HG03439 (cell line): ENCODE data around the gene GATB.
A peak's percentile ranks its signal among the peaks of the same experiment; 100 is the strongest.

Experiments used
- ATAC-seq: cut with Tn5 transposase; IDR thresholded peaks from one replicate; pipeline ENCODE4 v1.9.1; 2021; ENCODE audit warnings: mild to moderate bottlenecking, moderate library complexity; ENCODE audit not compliant: unreplicated experiment

Gene GATB, protein sequence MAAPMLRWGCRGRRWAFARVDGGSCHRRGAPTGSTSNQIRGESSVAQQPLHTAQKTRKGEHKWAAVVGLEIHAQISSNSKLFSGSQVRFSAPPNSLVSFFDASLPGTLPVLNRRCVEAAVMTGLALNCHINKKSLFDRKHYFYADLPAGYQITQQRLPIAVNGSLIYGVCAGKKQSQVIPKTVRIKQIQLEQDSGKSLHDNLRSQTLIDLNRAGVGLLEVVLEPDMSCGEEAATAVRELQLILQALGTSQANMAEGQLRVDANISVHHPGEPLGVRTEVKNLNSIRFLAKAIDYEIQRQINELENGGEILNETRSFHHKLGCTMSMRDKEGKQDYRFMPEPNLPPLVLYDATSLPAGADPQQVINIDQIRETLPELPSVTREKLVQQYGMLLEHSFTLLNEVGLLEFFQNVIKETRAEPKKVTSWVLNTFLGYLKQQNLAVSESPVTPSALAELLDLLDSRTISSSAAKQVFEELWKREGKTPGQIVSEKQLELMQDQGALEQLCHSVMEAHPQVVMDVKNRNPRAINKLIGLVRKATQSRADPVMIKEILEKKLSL

DNA sequence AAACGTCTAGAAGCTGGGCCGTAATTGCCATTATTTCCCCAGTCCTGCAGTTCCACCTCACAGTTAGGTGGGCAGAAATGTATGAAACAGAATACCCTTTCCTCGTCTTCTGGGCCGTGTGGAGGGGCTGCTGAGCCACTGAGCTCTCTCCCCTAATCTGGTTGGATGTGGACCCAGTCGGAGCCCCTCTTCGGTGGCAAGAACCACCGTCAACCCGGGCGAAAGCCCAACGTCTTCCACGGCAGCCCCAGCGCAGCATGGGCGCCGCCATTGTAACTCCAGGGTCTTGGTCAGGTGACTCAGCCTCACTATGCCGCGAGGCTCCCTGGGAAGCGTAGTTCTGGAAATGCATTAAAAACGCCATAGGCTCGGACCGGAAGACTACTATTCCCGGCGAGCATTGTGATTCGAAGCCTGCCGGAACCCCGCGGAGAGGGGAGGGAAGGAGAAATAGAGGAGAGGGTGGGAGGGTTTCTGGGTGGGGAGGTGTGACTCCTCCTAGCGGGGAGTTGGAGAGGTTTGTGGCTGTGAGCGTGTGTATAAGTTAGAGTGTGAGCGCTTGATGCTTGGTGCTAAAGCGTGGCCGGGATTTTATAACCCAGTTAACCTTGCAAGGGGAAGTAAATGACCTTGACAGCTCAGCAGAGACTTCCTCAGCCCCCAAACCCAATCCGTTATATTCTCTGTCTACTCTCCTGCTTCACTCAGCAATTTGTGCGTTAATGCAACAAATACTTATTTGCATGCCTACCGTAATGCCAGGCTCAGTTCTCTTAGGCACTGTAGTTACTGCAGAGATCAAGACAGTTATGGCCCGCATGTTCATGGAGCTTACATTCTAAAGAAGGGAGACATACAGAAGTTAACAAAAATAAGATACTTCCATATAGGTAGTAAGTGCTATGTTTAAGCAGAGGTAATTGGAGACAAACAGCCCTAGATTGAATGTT, at the start of gene GATB:
GATB (minus strand) TSS at position 296 of the 950 bp plus-strand sequence; CDS start at position 271, 25 bp downstream.
- ATAC-seq: peak; percentile 99

DNA sequence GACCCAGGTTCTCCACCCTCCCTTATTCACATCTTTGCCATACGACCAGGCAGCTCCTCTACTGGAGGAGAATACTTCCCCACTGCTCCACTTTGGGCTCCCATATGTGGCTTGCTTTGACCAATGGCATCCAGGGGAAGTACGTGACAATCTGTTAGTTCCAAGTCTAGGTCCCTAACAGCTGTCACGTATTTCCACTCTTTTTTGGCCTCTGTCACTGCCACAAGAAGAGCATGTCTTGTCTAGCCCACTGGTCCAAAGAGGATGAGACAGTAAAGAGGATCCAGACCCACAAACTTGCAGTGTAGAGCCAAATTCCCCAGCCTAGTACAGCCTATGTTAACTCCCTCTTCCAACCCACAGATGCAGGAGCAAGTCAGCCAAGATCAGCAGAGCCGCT, 49.7 kb upstream of the GATB start:
- ATAC-seq: no peak

DNA sequence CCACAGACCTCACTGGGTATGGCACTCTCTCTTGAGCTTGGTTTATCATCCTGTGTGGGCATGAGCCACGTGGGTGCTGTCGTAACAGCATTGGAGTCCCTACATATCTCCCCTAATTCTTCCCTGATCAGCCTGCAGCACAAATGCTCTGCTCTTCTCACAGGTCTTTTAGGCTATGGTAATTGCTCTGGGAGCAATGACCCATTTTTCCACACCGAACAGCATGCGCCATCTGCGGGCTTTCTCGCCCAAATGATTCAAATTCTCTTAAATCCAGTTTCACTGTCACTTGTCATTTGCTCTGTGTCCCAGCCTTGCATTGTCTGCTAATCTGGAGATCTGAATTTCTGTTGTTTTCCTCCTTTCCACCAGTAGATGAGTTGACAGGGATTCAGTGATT, 48.9 kb upstream of the GATB start:
- ATAC-seq: no peak

DNA sequence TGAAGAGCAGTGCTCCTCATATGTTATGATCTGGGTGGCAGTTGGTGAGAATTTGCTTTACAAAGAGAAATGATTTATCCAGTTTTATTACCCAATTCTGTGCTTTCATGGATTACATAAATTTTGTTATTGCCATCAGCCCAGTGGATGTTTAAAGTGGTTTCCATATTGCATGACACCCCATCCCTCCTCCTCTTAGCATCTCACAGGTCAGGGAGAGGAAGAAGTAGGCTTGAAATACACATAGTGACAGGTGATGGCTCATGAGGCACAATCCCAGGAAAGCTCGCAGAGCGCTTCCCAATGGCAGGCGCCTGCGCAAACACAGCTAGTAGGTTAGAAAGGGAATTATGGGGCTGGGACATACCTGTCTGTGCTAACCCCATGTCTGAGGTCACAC, 47.7 kb upstream of the GATB start:
- no peak for ATAC-seq

DNA sequence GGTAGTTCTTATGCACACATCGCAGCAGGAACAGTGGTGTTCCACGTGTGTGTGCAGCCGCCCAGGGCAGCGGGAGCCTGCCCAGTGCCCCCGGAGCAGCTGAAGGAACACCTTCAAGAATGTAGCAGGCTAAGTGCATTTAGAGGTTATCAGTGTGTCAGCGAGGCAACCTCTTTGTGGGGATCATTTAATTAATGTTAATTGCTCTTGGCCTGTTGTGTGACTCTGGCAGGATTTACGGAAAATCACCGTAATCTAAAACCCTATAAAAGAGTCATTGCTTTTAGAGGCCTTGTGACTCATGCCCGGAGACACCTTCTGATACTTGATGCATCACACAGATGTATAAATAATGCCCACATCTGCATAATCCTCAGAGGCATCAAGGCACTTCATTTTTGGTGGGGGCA, 47.3 kb upstream of the GATB start:
- ATAC-seq: no peak

DNA sequence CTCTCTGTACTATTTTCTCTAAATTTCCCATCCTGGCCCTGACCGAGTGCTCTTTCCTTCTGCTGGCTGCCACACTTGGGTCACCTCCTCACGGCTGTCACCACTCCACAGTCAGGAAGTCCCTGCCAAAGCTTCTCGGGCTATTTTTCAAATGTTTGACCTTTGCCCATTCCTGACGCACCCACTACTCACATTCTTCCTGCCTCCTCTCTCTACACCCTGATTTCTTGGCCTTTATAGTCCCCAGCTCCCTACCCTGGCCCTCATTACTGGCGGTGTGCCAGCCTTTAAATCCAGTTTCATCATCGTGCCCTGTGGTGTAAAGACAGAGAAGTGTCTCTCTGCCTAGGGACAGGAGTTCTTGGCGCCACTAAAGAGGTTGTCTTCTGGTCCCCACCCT, 46.4 kb upstream of the GATB start:
- no peak for ATAC-seq

DNA sequence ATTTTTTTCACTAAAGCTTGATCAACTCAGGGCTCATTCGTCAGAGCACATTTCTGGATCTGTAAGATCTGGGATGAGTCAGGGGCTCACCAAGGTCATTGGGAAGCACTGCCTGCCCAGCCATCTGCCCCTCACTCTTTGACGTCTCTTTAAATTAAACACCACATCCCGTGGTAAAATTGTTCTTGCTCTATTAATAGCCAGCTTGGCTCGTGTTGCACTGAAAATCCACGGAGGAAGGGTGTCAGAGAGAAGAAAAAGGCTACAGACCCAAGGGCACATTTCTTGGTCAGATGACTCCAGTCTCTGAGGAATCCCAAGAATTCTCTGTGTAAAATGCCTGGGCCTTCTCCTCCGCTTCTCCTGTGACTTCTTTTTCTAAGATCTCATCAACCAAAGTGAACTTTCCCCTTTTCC, 45.7 kb upstream of the GATB start:
- no peak for ATAC-seq

DNA sequence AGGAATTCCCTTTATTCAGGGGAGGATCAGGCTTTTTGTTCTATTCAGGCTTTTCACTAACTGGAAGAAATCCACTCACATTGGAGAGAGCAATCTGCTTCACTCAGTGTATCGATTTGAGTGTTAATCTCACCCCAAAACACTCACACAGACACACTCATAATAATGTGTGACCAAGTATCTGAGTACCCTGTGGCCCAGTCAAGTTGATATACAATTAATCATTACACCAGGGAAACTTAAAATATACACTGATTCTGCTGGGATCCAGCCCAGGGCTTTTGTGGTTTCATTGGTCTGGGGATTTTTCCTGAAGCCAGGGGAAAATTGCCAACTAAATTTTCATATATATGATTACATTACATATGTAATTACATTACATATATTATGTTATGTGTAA, 44.0 kb upstream of the GATB start:
- ATAC-seq: no peak

DNA sequence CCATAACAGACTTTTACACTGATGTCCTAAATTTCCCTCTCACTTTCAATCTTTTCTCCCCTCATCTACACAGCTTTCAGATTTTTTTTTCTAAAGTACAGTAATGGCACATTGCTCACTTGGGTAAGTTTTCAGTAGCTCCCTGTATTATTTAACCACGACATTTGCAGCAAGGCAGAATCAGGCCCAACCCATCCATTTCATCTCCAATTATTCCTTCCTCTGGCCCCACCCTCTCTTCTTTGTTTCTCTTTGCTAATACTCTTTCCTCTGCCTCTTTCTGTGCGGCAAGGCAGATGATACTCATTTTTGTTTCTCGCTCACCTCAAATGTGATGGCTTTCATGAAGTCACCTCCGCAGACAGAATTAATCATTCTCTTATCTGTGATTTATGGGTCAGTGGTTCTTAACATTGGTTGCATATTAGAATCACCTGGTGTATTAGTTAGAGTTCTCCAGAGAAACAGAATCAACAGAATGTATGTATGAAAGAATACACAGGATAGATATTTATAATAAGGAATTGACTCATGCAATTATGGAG, 43.4 kb upstream of the GATB start:
- no peak for ATAC-seq

DNA sequence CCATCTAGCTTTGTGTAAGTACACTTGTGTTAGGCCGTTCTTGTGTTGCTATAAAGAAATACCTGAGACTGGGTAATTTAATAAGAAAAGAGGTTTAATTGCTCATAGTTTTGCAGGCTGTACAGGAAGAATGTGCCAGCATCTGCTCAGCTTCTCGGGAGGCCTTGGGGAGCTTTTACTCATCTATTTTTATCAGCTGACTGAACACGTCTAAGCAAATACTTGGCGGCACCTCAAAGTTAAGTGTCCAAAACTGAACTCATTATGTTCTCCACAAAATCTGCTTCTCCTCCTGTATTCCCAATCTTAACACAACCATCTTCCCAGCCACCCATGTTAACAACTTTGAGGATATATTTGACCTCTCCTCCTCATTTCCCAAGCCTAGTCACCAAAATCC, 42.4 kb upstream of the GATB start:
- no peak for ATAC-seq

DNA sequence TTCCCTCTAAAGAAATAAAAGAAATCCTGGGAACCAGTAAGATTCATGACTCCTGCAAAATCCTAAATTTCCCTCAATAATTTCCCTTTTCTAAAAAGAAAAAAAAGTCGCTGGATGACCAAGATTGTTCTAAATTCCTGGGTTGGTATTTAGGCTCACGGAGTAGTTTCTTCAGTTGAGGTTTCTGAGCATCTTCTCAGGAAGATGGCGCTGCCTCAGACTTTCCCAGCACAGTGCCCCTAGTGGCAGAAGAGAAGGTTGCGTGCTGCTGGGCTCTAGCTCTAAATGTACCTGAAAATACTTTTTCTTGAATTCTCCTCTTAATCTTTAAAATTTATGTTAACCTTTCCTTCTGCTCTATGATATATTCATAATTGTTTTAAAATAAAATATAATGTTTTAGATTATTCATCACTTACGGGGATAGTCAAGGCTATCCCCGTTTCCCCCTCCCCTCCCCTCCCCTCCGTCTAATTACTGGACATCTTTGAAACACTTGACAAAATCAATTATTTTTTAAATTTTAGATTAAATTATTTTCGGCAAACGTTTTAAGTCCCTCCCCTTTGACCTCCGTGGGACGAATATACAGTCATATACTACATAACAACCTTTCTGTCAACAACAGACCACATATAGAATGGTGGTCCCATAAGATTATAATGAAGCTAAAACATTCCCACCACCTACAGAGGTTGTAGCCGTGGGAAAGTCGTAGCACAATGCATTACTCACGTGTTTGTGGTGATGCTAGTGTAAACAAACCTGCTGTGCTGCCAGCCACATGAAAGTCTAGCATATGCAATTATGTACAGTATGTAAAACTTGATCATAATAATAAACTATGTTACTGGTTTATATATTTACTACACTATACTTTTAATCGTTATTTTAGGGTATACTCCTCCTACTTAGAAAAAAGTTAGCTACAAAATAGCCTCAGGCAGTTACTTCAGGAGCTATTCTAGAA, 41.0 kb upstream of the GATB start:
- ATAC-seq: no peak

DNA sequence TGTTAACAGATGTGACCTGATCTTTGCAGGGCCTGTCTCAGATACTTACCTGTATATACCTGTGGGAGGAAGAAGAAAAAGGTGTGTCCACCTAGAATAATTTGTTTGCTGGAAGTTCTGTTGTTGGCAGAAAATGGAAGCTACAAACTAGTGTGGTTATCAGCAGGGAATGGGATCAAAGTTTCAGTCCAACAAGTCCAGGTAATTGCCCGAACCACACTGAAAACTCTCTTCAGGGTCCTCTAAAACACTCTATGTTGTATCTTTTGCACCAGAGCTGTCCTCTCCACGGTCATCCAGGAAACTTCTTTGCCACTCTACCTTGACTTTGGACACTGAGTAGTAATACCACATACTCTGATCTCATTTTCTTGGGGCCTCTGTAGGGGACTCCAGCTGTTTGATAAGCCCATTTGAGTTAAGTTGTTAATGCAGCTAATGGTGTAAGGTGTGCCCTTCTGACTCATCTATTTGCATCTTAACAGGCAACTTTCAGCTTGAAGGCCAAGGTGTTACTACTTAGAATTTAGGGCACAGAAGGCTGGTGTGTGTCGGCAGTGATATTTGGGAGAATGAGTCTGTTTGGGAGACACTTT, 38.7 kb upstream of the GATB start:
- no peak for ATAC-seq

DNA sequence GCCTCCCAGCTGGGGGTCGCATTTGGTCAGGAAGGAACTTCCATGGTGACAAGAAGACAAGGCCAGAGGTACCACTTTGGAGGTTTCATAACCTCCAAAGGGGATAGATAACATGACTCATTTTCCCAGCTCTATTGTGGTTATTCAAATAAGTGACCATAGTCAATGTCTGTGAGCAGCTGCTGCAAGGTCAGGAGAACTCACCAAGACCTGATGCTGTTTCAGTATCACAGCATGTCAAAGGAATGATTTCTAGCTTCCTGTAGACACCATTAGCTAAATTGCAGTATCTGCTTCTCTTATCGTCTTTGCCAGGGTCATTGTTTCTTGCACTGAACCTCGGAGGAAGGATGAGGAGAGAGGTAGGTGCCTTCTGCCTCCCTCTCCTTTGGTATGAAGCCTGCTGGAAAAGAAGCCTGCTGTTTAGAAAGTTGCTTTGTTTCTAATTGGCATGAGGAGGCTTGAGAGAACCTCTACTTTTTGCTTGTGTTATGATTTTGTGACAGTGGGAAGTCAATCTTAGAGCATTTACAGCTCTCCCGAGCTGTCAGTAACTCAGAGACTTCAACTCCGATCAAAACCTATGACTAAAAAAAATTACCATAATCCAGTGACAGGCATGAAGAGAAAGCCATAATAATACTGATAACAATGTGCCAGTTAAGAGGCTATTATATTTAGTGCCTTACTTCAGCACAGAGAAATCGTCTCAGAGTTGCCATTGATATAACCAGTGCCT, 38.0 kb upstream of the GATB start:
- ATAC-seq: peak; percentile 42

DNA sequence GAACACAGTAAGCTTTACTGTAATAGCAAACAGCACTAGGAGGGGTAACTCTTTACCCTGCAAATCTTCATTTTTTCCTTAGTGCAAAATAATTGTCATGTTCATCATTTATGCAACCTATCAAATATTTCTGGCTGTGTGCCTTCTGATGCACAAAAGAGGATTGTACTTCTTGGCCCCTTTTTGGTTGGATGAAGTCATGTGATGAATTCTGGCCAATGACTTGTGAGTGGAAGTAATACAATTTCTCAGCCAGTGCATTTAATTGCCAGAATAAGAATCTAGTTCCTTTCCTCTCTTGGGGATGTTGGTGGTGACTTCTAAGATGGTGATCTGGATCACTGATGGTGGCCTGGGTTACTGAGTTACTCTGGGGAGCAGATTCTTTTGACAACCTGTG, 37.0 kb upstream of the GATB start:
- ATAC-seq: no peak

DNA sequence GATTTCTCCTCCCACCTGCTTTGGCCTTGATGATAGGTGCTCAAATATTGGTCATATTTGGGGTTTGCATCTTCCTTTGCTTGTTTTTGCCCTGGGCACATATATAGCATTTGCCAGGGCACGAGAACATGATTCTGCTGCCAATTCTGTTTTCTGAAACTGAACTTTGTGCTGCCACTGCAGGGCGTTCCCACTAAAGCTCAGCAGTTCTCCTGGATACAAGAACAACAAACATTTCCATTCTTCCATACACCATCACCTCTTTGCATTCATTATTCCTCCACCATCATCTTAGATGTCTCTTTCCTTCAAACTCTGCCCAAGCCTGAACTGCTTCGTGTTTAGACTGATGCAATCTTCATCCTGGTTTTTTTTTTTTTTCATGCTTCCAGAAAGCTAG, 36.3 kb upstream of the GATB start:
- ATAC-seq: no peak

DNA sequence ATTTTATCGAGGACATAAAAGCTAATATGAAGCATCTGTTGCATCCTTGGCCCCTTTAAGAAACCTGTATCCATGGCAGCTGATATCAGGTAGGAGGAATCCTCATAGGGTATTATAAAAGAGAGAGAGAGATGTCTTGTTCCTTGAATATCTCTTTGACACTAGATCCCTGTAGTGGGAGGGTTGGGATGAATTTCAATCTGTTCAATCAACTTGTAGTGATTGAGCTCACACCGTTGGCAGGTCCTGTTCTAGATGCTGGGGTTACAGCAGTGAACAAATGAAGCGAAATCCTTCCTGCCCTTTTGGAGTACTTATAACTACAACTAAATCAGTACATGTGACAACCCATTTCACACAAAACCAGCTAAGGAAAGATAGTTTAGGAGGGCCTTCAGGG, 35.3 kb upstream of the GATB start:
- ATAC-seq: no peak

DNA sequence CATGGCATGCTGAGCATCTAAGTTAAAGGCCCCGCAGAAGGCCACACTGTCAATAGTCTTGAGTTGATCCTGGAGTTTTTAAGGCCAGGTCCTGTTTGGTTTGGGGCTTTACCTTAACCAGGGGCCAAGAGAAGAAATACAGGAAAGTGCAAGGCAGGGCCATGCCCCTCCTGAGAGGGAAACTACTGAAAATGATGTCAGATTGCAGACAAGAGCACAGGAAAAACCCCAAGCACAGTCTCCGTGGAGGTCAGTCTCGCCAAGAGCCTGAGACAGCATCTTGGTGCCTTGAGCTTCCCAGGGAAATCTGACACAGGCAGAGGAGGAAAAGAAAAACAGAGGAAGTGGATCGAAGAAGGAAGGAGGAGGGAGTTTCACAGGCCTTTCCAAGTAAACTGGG, 32.2 kb upstream of the GATB start:
- no peak for ATAC-seq

DNA sequence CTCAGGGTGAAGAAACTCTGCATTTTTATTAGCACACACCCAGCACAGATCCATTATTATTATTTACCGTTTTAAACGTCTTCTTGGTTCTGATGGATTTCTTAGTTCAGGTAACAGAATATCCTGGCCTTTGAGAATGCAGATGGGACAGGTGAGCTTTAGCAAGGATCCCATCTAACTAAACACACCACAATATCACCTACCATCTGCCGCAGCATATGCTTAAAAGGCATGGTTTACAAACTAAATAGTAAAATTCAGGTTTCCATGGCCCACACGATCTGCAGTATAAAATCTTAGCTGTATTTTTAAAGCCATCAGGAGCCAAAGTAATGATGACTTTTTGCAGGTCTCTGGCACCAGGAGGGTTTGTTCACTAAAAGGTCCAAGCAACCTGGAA, 31.7 kb upstream of the GATB start:
- ATAC-seq: no peak

DNA sequence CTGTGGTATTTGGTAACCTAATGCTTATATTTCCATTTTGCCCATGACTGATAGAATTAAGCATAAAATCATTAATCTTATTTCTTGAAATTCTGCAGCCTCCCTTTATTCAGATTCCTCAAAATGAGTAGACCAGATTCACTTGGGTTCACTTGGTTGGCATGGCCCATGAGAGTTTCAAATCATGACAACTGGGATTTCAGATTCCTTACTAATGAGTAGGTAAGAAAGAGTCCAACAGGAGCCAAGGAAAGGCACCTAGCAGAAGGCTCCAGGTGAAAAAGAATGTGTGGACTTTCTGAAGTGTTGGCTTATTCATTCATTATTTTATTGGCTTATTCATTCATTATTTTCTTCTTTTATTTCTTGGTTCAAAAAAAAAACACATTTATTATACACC, 27.2 kb upstream of the GATB start:
- no peak for ATAC-seq
